Spleen (tissue), 7 donors: ENCODE data around the gene FAIM2.

ENCODE experiments used
- CTCF ChIP-seq, 11 experiments: fragments of 200-600 bp in 7 of 11; fragments of 450-650 bp in 4 of 11; sonication (generic) in 4 of 11; IDR thresholded peaks in 8 of 11; conservative IDR thresholded peaks in 3 of 11; 1 replicate in 7 of 11; 2 replicates in 4 of 11; pipeline versions ENCODE4 v1.4.0 to v1.8.0; 2016 to 2021; ENCODE audit warnings: antibody characterized with exemption in 11 of 11, inconsistent platforms in 4 of 11, mild to moderate bottlenecking in 1 of 11
- POLR2A ChIP-seq, 3 donors: fragments of 450-650 bp; IDR thresholded peaks; one replicate each; pipeline ENCODE4 v1.5.1; 2017; ENCODE audit warnings: antibody characterized with exemption in 3 of 3, mild to moderate bottlenecking in 1 of 3
- donor health status: DM: no; HTN: no; CAD: no; lungs with moderate emphysema.
- donor health status: DM: no; HTN: no; CAD: no.
- donor health status: DM: no; HTN: no; CAD: no.

DNA sequence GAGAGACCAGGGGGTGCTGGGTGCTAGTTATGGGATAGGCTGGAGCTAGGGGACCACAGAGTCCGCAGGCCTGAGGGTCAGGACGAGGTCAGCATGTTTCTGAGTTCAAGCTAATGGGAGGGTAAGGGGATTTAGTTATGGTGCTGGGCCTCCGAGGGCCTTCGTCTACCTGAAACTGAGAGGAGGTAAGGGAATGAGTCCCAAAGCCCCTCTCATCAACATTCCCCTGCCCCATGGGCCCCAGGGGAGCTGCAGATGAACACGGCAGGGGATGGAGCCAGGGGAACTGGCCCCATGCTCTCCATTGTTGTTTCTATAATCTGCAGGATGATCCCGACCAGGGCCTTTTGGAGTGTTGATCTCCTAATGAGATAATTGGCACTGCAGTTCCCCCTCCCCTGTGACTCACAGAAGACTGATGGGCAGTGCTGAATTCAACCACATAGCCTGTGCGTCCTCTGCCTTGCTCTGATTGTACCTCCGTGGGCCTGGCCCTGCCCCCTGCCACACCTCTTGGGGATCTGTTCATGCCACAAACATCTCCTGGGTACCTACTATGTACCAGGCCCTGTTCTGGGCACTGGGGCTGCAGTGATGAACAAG lies 21.4 kb downstream of the FAIM2 start:
- no peak for TF ChIP-seq POLR2A (IDR thresholded peaks at IDR 0.05)
- TF ChIP-seq CTCF (IDR thresholded peaks at IDR 0.05 in 8 of 11, conservative IDR thresholded peaks at IDR 0.05 in 3 of 11): no peak
